SU-DHL-6 (cell line): ENCODE results near the gene SRRM4.

Experiments
- H2AFZ ChIP-seq: fragments of 200-600 bp; sonication (generic); 2 replicates; pipeline ENCODE4 v1.6.1; 2014; ENCODE audit warnings: low read depth, mild to moderate bottlenecking, moderate library complexity, mixed read lengths, antibody characterized with exemption, low read length; ENCODE audit not compliant: severe bottlenecking
- H3F3A ChIP-seq: fragments of 200-600 bp; shearing (Covaris generic); 2 replicates; pipeline ENCODE4 v1.6.0; 2016; ENCODE audit warnings: antibody characterized with exemption, mild to moderate bottlenecking; ENCODE audit not compliant: insufficient read depth
- H3K27ac ChIP-seq: fragments of 200-600 bp; sonication (generic); 2 replicates; pipeline ENCODE4 v1.5.1; 2016; ENCODE audit warnings: low read depth, mild to moderate bottlenecking, low read length, moderate library complexity, mixed read lengths
- H3K27me3 ChIP-seq: fragments of 200-600 bp; sonication (generic), shearing (Covaris generic); 2 replicates; pipeline ENCODE4 v1.6.0; 2014; ENCODE audit warnings: mild to moderate bottlenecking, low read length
- H3K36me3 ChIP-seq: fragments of 200-600 bp; sonication (generic); 2 replicates; pipeline ENCODE4 v1.6.1; 2014; ENCODE audit warnings: mild to moderate bottlenecking, low read length, mixed read lengths
- H3K4me2 ChIP-seq: fragments of 300-600, 200-600 bp; shearing (Covaris generic), sonication (generic); 2 replicates; pipeline ENCODE4 v1.6.0; 2014; ENCODE audit warnings: low read length, low read depth, mild to moderate bottlenecking; ENCODE audit not compliant: poor library complexity, severe bottlenecking
- H3K4me3 ChIP-seq: fragments of 200-600 bp; sonication (generic); 2 replicates; pipeline ENCODE4 v1.5.1; 2014; ENCODE audit warnings: antibody characterized with exemption, low read length, mild to moderate bottlenecking, mixed read lengths; ENCODE audit not compliant: insufficient read depth, poor library complexity, severe bottlenecking
- H3K79me2 ChIP-seq: fragments of 200-600 bp; sonication (generic); 2 replicates; pipeline ENCODE4 v1.6.1; 2014; ENCODE audit warnings: mild to moderate bottlenecking, low read length, moderate library complexity; ENCODE audit not compliant: insufficient read depth
- H3K9ac ChIP-seq: fragments of 200-600 bp; sonication (generic); 2 replicates; pipeline ENCODE4 v1.7.0; 2014; ENCODE audit warnings: mild to moderate bottlenecking, low read length
- H3K9me2 ChIP-seq: fragments of 200-600 bp; sonication (generic); replicated peaks from 2 replicates; pipeline ENCODE4 v1.6.1; 2014; ENCODE audit warnings: low read length; ENCODE audit not compliant: insufficient read depth
- H3K9me3 ChIP-seq: fragments of 200-600 bp; sonication (generic); 2 replicates; pipeline ENCODE4 v1.6.1; 2014; ENCODE audit warnings: low read length, mixed read lengths; ENCODE audit not compliant: insufficient read depth
- H4K20me1 ChIP-seq: fragments of 200-600 bp; sonication (generic); 2 replicates; pipeline ENCODE4 v1.6.1; 2014; ENCODE audit warnings: low read depth, mild to moderate bottlenecking, antibody characterized with exemption, low read length, moderate library complexity, mixed read lengths
- CTCF ChIP-seq: fragments of 200-600 bp; sonication (generic); IDR thresholded peaks from one replicate; pipeline ENCODE4 v1.5.1; 2017; ENCODE audit warnings: antibody characterized with exemption, mild to moderate bottlenecking, low read length, moderate library complexity; ENCODE audit not compliant: insufficient read depth, poor library complexity, severe bottlenecking
- EZH2phosphoT487 ChIP-seq: fragments of 200-600 bp; sonication (generic), shearing (Covaris generic); conservative IDR thresholded peaks from 2 replicates; pipeline ENCODE4 v1.6.1; 2018; ENCODE audit warnings: mild to moderate bottlenecking, antibody characterized with exemption, low read length, moderate library complexity, mixed read lengths

The SRRM4 gene

GRCh38 chr12:119050663-119051062 lies 69.3 kb downstream of the SRRM4 start:
- Histone ChIP-seq H3K79me2 (no peaks in the 10 kb centered on the region), H3K4me3 (no peak overlapping the region), H3K27ac (no peak overlapping the region), H3K27me3 (no peaks in the 10 kb centered on the region), H3K9ac (no peak overlapping the region), H3K9me3 (peaks cover 4% of the 10 kb centered on the region; the same call in 1 of the 2 replicates), H2AFZ (no peak overlapping the region), H3F3A (no peaks in the 10 kb centered on the region), H3K4me2 (no peak overlapping the region), H3K9me2 (no peaks in the 10 kb centered on the region; the same call in 1 of the 2 replicates), H3K36me3 (no peaks in the 10 kb centered on the region), H4K20me1 (no peaks in the 10 kb centered on the region)
- TF ChIP-seq EZH2phosphoT487 = no peak
- TF ChIP-seq CTCF = no peak

GRCh38 chr12:119051474-119051873 lies 70.1 kb downstream of the SRRM4 start:
- H3K4me2 ChIP-seq = no peak overlapping the region
- H4K20me1 ChIP-seq = no peaks in the 10 kb centered on the region
- H3K36me3 ChIP-seq = no peaks in the 10 kb centered on the region
- no peaks in the 10 kb centered on the region; the same call in 1 of the 2 replicates for H3K9me2 ChIP-seq
- no peaks in the 10 kb centered on the region for H3F3A ChIP-seq
- no peaks in the 10 kb centered on the region for H3K79me2 ChIP-seq
- H3K27me3 ChIP-seq = no peaks in the 10 kb centered on the region
- H3K27ac ChIP-seq = no peak overlapping the region
- H3K9me3 ChIP-seq = peaks cover 4% of the 10 kb centered on the region; the same call in 1 of the 2 replicates
- TF ChIP-seq EZH2phosphoT487 (no peak), CTCF (no peak)
- no peak overlapping the region for H3K4me3 ChIP-seq
- no peak overlapping the region for H3K9ac ChIP-seq
- no peak overlapping the region for H2AFZ ChIP-seq

GRCh38 chr12:119052001-119052400 lies 70.7 kb downstream of the SRRM4 start:
- Histone ChIP-seq H3K27me3 (no peaks in the 10 kb centered on the region), H4K20me1 (no peaks in the 10 kb centered on the region), H3K9me3 (peaks cover 4% of the 10 kb centered on the region; the same call in 1 of the 2 replicates), H3K9me2 (no peaks in the 10 kb centered on the region; the same call in 1 of the 2 replicates), H3K4me2 (no peak overlapping the region), H3K9ac (no peak overlapping the region), H3K36me3 (no peaks in the 10 kb centered on the region), H3K4me3 (no peak overlapping the region), H3F3A (no peaks in the 10 kb centered on the region), H3K79me2 (no peaks in the 10 kb centered on the region), H3K27ac (no peak overlapping the region), H2AFZ (no peak overlapping the region)
- TF ChIP-seq EZH2phosphoT487 (no peak), CTCF (no peak)
